ENCODE measurements around the gene CEP350.

Gene CEP350

GRCh38 chr1:179954493-179955286 lies at the start of gene CEP350:
Gene CEP350, plus strand, starts transcription at chr1:179954810. Its CDS starts 31,372 bp downstream, at chr1:179986182.
- DNase-seq (ENCODE audit: low spot score), result peak; percentile 98

- no peak for DNase-seq (ENCODE audit: low spot score)
These were observed 43.7 kb upstream of the CEP350 start for GRCh38 chr1:179910934-179911333.

- no peak for DNase-seq (ENCODE audit: low spot score)
These were observed 42.8 kb upstream of the CEP350 start for GRCh38 chr1:179911812-179912211.

GRCh38 chr1:179917601-179918429 lies 36.8 kb upstream of the CEP350 start:
- no peak for DNase-seq (ENCODE audit: low spot score)

GRCh38 chr1:179921472-179921871 lies 33.1 kb upstream of the CEP350 start:
- no peak for DNase-seq (ENCODE audit: low spot score)

GRCh38 chr1:179921981-179922872 lies 32.4 kb upstream of the CEP350 start:
- no peak for DNase-seq (ENCODE audit: low spot score)

- no peak for DNase-seq (ENCODE audit: low spot score)
These were observed 31.6 kb upstream of the CEP350 start for GRCh38 chr1:179923029-179923428.

- no peak for DNase-seq (ENCODE audit: low spot score)
These were observed 30.3 kb upstream of the CEP350 start for GRCh38 chr1:179924268-179924667.

- no peak for DNase-seq (ENCODE audit: low spot score)
These were observed 29.3 kb upstream of the CEP350 start for GRCh38 chr1:179925302-179925701.

- no peak for DNase-seq (ENCODE audit: low spot score)
These were observed 28.4 kb upstream of the CEP350 start for GRCh38 chr1:179925922-179926849.

GRCh38 chr1:179926850-179927205 lies 27.8 kb upstream of the CEP350 start:
- DNase-seq (ENCODE audit: low spot score), result no peak

- no peak for DNase-seq (ENCODE audit: low spot score)
These were observed 24.4 kb upstream of the CEP350 start for GRCh38 chr1:179929955-179930798.

- peak; percentile 30 for DNase-seq (ENCODE audit: low spot score)
These were observed 23.7 kb upstream of the CEP350 start for GRCh38 chr1:179930867-179931266.

- no peak for DNase-seq (ENCODE audit: low spot score)
These were observed 21.4 kb upstream of the CEP350 start for GRCh38 chr1:179933219-179933618.

GRCh38 chr1:179935909-179936496 lies 18.6 kb upstream of the CEP350 start:
- DNase-seq (ENCODE audit: low spot score), result no peak

GRCh38 chr1:179937668-179938254 lies 16.8 kb upstream of the CEP350 start:
- no peak for DNase-seq (ENCODE audit: low spot score)

GRCh38 chr1:179938752-179939151 lies 15.9 kb upstream of the CEP350 start:
- peak; percentile 12 for DNase-seq (ENCODE audit: low spot score)

- no peak for DNase-seq (ENCODE audit: low spot score)
These were observed 14.7 kb upstream of the CEP350 start for GRCh38 chr1:179939941-179940340.

- no peak for DNase-seq (ENCODE audit: low spot score)
These were observed 13.2 kb upstream of the CEP350 start for GRCh38 chr1:179941454-179941853.

All from LoVo (cell line).